Thyroid gland (tissue), 4 donors: ENCODE measurements around the gene JADE3. TPM values are rescaled to one million over a fixed set of nuclear protein-coding genes. Genes with fewer than 3 reads are reported as not detected.

ENCODE experiments used
- DNase-seq, 2 donors: peaks; one replicate each; pipeline ENCODE4 v3.0.0-alpha.2; 2019
- H3K27ac ChIP-seq, 3 donors: fragments of 200-600 bp; sonication (generic); 1 replicate in 2 of 3; 2 replicates in 1 of 3; pipeline ENCODE4 v1.5.1; 2016 to 2019; ENCODE audit warnings: mild to moderate bottlenecking in 1 of 3, moderate library complexity in 1 of 3
- H3K27me3 ChIP-seq: fragments of 200-600 bp; sonication (generic); one replicate; pipeline ENCODE4 v1.5.1; 2019
- H3K36me3 ChIP-seq, 2 donors: fragments of 200-600 bp; sonication (generic); one replicate each; pipeline ENCODE4 v1.5.1; 2016 to 2019
- H3K4me1 ChIP-seq, 2 donors: fragments of 200-600 bp; sonication (generic); one replicate each; pipeline ENCODE4 v1.5.1; 2017 to 2019
- H3K4me3 ChIP-seq, 3 donors: fragments of 200-600 bp; sonication (generic); replicated peaks in 1 of 3; 1 replicate in 2 of 3; 2 replicates in 1 of 3; pipeline ENCODE4 v1.5.1; 2016; ENCODE audit warnings: mild to moderate bottlenecking in 1 of 3
- H3K9me3 ChIP-seq: fragments of 200-600 bp; sonication (generic); one replicate; pipeline ENCODE4 v1.5.1; 2017
- POLR2A ChIP-seq, 2 donors: fragments of 450-650 bp; IDR thresholded peaks; one replicate each; pipeline ENCODE4 v1.6.1; 2017; ENCODE audit warnings: antibody characterized with exemption in 2 of 2, mild to moderate bottlenecking in 2 of 2, moderate library complexity in 1 of 2
- WGBS, 2 donors: methylation state at CpG; one replicate each; pipeline ENCODE4 v1.1.5; 2017; 5-methylcytosine and 5-hydroxymethylcytosine counted together
- intact Hi-C: fragments of 100-400 bp; cut with DNase I; formaldehyde crosslinking; loops from one replicate; pipeline ENCODE4 v1.15.1; 2023
- total RNA-seq, 4 donors: library from RNA; depleted of rRNA; stranded (reverse); fragments of >200 nt; gene quantifications; one replicate each; pipeline ENCODE4 v1.2.3, GENCODE V29; 2016
- TF ChIP-seq, protein P1 (sequence below), 6 experiments: fragments of 200-600 bp in 3 of 6; fragments of 450-650 bp in 3 of 6; sonication (generic) in 3 of 6; IDR thresholded peaks; one replicate each; pipeline ENCODE4 v1.5.1; 2016 to 2019; ENCODE audit warnings: antibody characterized with exemption in 6 of 6, mild to moderate bottlenecking in 2 of 6, inconsistent platforms in 1 of 6, moderate library complexity in 1 of 6

Gene JADE3
- total RNA-seq, 4 donors from 2014 or later: 6.0 to 8.5 (median 7.8) TPM

DNA sequence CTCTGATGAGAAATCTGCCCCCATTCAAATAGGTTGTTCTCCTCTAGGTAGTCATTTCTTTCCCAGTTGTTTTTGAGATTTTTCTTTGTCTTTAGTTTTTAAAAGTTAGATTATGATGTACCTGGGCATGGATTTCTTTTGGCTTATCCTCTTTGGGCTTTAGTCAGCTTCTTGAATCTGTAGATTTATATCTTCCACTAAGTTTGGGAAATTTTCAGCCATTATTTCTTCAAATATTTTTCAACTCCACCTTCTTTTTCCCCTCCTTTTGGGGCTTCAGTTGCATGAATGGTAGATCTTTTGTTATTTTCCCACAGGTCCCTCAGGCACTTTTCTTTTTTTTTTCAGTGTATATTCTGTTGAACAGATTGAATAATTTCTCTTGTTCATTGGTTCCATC is 77.3 kb downstream of the JADE3 start:
- Histone ChIP-seq H3K4me3 (no peak overlapping the region), H3K36me3 (no peaks in the 10 kb centered on the region), H3K27ac (no peak overlapping the region), H3K4me1 (no peaks in the 10 kb centered on the region), H3K27me3 (no peaks in the 10 kb centered on the region), H3K9me3 (no peaks in the 10 kb centered on the region)
- no peak for TF ChIP-seq POLR2A (IDR thresholded peaks at IDR 0.05)
- TF ChIP-seq, protein P1, sequence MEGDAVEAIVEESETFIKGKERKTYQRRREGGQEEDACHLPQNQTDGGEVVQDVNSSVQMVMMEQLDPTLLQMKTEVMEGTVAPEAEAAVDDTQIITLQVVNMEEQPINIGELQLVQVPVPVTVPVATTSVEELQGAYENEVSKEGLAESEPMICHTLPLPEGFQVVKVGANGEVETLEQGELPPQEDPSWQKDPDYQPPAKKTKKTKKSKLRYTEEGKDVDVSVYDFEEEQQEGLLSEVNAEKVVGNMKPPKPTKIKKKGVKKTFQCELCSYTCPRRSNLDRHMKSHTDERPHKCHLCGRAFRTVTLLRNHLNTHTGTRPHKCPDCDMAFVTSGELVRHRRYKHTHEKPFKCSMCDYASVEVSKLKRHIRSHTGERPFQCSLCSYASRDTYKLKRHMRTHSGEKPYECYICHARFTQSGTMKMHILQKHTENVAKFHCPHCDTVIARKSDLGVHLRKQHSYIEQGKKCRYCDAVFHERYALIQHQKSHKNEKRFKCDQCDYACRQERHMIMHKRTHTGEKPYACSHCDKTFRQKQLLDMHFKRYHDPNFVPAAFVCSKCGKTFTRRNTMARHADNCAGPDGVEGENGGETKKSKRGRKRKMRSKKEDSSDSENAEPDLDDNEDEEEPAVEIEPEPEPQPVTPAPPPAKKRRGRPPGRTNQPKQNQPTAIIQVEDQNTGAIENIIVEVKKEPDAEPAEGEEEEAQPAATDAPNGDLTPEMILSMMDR (IDR thresholded peaks at IDR 0.05): no peak
- no peak for DNase-seq
- intact Hi-C loops: no loop called here

DNA sequence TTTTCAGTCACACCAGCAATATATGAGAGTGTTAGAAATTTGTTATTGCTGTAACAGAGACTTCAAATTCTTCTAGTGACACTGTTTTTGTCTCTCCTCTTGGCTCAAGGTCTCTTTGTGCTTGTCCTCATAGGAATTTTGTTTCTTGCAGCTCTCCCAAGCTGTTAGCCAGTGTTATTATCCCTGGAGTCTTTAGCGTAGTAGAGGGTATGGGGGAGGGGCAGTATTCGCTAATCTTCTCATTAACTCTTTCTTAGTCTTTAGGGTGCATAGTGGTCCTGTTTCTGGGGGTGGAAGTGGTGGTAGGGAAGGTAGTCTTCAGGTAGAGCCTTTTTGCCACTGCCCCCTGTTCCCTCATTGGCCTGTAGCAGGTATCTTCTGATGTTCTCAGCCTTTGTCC is 79.4 kb downstream of the JADE3 start:
- WGBS, 2 donors: 53 to 64% methylated on average over 2 of the region's 2 CpGs
- no peak for DNase-seq
- Histone ChIP-seq H3K9me3 (no peaks in the 10 kb centered on the region), H3K4me1 (no peaks in the 10 kb centered on the region), H3K36me3 (no peaks in the 10 kb centered on the region), H3K27me3 (no peaks in the 10 kb centered on the region), H3K4me3 (no peak overlapping the region), H3K27ac (no peak overlapping the region)
- TF ChIP-seq, protein P1 (IDR thresholded peaks at IDR 0.05): no peak
- TF ChIP-seq POLR2A (IDR thresholded peaks at IDR 0.05): no peak
- intact Hi-C loops: no loop called here

DNA sequence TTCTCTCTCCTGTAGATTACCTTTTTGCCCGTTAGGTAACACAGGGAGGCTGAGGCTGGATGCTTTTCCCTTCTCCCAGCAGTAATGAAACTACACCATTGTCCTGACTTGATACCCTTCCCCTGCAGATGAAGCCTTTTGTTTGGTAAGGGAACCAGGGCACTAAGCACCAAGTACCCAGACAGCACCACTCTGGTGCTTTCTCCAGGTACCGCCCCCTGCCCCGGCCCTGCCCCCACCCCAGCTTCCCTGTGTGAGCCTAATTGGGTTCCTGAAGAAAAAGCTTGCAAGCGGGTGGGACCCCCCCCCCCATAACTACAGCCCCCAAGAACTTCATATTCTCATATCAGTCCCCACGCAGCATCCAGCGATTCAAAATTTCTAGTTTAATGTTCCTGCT is 79.8 kb downstream of the JADE3 start:
- DNase-seq: no peak
- Histone ChIP-seq H3K9me3 (no peaks in the 10 kb centered on the region), H3K4me1 (no peaks in the 10 kb centered on the region), H3K27ac (no peak overlapping the region), H3K27me3 (no peaks in the 10 kb centered on the region), H3K36me3 (no peaks in the 10 kb centered on the region), H3K4me3 (no peak overlapping the region)
- TF ChIP-seq, protein P1 (IDR thresholded peaks at IDR 0.05): no peak
- TF ChIP-seq POLR2A (IDR thresholded peaks at IDR 0.05): no peak
- WGBS, 2 donors: 94 to 96% methylated on average over 5 to 6 of the region's 6 CpGs
- intact Hi-C loops: no loop called here

DNA sequence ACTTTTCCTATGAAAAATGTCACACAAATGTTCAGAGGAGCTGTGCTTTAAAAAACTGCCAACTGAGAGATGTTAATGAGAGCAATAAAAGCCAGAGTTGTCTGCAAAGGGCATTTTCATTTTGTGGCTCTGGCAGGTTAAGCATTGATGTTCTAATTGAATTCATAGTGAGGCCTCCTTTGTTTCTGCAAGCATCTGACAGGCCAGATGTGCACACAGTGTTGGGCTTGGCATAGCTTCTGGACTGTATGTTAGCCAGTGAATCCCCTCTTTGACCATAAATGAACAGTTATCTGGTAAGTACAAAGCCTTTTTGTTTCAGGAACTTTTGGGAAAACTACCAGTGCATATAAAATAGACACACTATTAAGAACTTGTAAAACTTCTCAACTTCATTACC is 81.9 kb downstream of the JADE3 start:
- intact Hi-C loops: no loop called here
- no peak for DNase-seq
- no peaks in the 10 kb centered on the region for H3K9me3 ChIP-seq
- no peaks in the 10 kb centered on the region for H3K27me3 ChIP-seq
- no peak for TF ChIP-seq POLR2A (IDR thresholded peaks at IDR 0.05)
- TF ChIP-seq, protein P1 (IDR thresholded peaks at IDR 0.05): no peak
- H3K36me3 ChIP-seq: no peaks in the 10 kb centered on the region
- H3K4me1 ChIP-seq: no peaks in the 10 kb centered on the region
- H3K27ac ChIP-seq: no peak overlapping the region
- no peak overlapping the region for H3K4me3 ChIP-seq

DNA sequence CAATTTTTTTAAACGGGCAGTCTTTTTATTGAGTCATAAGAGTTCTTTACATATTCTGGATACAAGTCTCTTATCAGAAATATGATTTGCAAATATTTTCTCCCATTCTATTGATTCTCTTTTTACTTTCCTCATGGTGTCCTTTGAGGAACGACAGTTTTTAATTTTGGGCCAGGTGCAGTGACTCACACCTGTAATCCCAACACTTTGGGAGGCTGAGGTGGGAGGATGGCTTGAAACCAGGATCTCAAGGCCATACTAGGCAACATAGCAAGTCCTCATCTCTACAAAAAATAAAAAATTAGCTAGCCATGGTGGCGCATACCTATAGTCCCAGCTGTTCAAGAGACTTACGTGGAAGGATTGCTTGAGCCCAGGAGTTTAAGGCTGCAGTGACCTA is 99.9 kb downstream of the JADE3 start:
- 92 to 99% methylated on average over 4 of the region's 4 CpGs for WGBS, 2 donors
- TF ChIP-seq POLR2A (IDR thresholded peaks at IDR 0.05): no peak
- TF ChIP-seq, protein P1 (IDR thresholded peaks at IDR 0.05): no peak
- intact Hi-C loops: no loop called here
- Histone ChIP-seq H3K36me3 (no peaks in the 10 kb centered on the region), H3K4me1 (no peaks in the 10 kb centered on the region), H3K9me3 (no peaks in the 10 kb centered on the region), H3K27me3 (no peaks in the 10 kb centered on the region), H3K4me3 (no peak overlapping the region), H3K27ac (no peak overlapping the region)
- no peak for DNase-seq
